ENCODE data around the gene C3orf18. TPM values are rescaled to one million over a fixed set of nuclear protein-coding genes. Genes with fewer than 3 reads are reported as not detected.

The C3orf18 gene
- total RNA-seq: 4.7 and 5.6 TPM in 2 replicates
- polyA plus RNA-seq: 2.9 and 6.1 TPM in 2 replicates

DNA sequence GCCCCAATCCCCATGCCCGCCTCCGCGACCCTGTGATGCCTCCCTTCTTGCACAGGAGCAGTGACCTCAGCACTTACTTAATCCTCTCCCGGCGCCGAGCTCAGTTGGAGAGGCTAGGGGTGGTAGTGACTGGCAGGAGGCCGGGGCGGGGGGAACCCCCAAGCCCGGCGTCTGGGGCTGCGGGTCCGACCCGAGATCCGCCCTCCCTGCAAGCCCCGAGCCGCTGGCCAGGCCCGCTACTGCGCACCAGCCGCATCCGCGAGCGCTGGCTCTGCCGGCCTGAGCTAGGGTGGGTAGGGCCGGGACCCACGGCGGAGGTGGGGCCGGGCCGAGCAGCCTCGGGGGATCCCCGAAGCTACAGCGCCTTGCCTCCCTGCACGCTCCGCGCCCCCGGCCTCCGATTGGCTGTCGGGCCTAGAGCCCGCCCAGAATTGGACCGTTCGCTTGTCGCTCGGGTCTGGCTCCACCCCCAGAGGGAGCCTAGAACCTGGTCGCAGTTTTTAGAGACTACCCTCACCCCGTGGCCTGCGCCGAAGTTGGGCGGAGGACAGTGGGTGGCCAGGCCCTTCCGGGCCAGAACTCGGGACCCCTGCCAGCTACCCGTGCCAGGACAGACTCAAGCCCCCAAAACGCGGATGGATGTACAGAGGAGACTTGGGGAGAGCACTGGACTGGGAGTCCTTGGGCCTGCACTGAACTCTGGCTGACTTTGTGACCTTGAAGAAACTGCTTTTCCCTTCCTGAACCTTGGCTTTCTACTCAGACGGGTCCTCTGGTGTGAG is at the start of gene C3orf18:
TSS of gene C3orf18 (minus strand) at position 362 of the 782 bp plus-strand sequence. CDS start 2,048 bp downstream, outside the sequence.
- Histone ChIP-seq H3K4me3 (peak within 1 kb of the TSS; percentile 38), H3K27me3 (no peaks in the 10 kb centered on the region), H3K4me2 (peak within 1 kb of the TSS; percentile 84), H3K27ac (peak within 1 kb of the TSS; percentile 97), H3K9me2 (replicated peaks; ENCODE audit: insufficient read depth) (no peaks in the 10 kb centered on the region), H2AFZ (peak within 1 kb of the TSS; percentile 89), H3K79me2 (peaks cover 10% of the 10 kb centered on the region), H4K20me1 (ENCODE audit: insufficient read depth, poor library complexity, severe bottlenecking) (no peaks in the 10 kb centered on the region), H3K4me1 (ENCODE audit: insufficient read depth) (peaks cover 17% of the 10 kb centered on the region), H3K9me3 (ENCODE audit: low read depth) (no peaks in the 10 kb centered on the region), H3K36me3 (replicated peaks; ENCODE audit: insufficient read depth, low read depth) (no peaks in the 10 kb centered on the region)
- WGBS (ENCODE audit: low lambda C conversion rate, missing lambda C conversion rate): 6% methylated on average over 34 of the region's 53 CpGs
- peak; percentile 92 for DNase-seq (ENCODE audit: low spot score)
- TF ChIP-seq, protein P1, sequence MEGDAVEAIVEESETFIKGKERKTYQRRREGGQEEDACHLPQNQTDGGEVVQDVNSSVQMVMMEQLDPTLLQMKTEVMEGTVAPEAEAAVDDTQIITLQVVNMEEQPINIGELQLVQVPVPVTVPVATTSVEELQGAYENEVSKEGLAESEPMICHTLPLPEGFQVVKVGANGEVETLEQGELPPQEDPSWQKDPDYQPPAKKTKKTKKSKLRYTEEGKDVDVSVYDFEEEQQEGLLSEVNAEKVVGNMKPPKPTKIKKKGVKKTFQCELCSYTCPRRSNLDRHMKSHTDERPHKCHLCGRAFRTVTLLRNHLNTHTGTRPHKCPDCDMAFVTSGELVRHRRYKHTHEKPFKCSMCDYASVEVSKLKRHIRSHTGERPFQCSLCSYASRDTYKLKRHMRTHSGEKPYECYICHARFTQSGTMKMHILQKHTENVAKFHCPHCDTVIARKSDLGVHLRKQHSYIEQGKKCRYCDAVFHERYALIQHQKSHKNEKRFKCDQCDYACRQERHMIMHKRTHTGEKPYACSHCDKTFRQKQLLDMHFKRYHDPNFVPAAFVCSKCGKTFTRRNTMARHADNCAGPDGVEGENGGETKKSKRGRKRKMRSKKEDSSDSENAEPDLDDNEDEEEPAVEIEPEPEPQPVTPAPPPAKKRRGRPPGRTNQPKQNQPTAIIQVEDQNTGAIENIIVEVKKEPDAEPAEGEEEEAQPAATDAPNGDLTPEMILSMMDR (IDR thresholded peaks at IDR 0.05; ENCODE audit: poor library complexity): no peak
- TF ChIP-seq EZH2phosphoT487 (IDR thresholded peaks at IDR 0.05; ENCODE audit: low read depth, severe bottlenecking, unreplicated experiment) (no peak), EZH2 (IDR thresholded peaks at IDR 0.05; ENCODE audit: borderline replicate concordance) (no peak)

DNA sequence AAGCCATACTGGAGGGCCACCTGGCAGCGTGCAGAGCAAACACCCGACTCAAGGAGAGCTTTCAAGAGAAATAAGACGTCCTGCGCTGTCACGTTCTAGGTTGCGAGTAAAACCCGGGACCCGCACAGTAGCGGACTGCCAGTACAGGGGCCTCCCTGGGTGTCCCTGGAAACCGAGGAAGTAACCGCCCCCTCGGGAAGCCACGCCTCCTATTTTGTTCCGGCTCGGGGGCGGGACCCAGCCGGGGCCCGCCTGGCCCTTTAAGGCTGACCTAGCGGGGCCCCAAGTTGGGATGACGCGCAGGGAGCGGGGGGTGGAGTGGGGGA is 49.2 kb upstream of the C3orf18 start:
- H2AFZ ChIP-seq: peak overlapping the region; percentile 77
- peaks cover 26% of the 10 kb centered on the region for H3K4me1 ChIP-seq (ENCODE audit: insufficient read depth)
- WGBS (ENCODE audit: low lambda C conversion rate, missing lambda C conversion rate): 1% methylated on average over 21 of the region's 22 CpGs

DNA sequence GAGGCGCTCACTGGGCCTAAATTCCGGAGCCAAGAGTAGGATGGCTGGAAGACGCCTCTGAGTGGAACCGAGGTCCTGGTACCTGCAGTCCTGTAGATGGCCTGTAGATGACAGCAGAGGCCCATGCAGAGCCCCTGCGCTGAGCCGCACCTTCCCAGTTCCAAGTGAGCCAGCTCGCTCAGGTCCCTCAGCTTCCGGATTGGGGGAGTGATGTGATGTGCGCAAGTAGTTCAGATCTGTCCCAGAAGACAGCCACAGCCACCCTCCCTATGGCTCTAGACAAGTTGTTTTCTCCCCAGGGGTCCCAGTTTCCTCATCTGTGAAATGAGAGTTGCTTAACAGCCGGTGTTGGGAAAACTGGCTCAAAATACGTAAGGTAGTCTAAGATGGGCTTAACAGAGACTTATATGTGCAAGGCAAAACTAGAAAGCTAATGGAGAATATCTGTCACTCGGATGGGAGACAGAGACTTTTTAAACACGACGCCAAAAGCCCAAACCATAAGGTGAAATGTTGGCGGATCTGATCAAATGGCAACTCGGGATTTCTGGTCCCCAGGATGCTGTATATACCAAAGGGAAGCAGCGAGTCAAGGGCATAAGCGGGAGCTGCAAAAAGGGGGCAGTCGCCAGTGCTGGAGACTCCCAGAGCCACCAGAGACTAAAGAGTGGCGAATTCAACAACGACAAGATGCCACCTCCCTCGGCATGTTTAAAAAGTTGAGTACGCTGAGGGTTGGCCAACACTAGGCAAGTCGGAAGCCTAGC is 48.6 kb upstream of the C3orf18 start:
- peak overlapping the region; percentile 77 for H2AFZ ChIP-seq
- H3K27ac ChIP-seq: peak overlapping the region; percentile 69
- peaks cover 27% of the 10 kb centered on the region for H3K4me1 ChIP-seq (ENCODE audit: insufficient read depth)
- no peaks in the 10 kb centered on the region for H3K27me3 ChIP-seq
- TF ChIP-seq EZH2 (IDR thresholded peaks at IDR 0.05; ENCODE audit: borderline replicate concordance): no peak
- TF ChIP-seq, protein P1 (IDR thresholded peaks at IDR 0.05; ENCODE audit: poor library complexity): peak; percentile 98
- no peaks in the 10 kb centered on the region for H3K36me3 ChIP-seq (replicated peaks; ENCODE audit: insufficient read depth, low read depth)
- H3K9me3 ChIP-seq (ENCODE audit: low read depth): no peaks in the 10 kb centered on the region
- peaks cover 36% of the 10 kb centered on the region for H3K79me2 ChIP-seq
- H4K20me1 ChIP-seq (ENCODE audit: insufficient read depth, poor library complexity, severe bottlenecking): no peaks in the 10 kb centered on the region
- WGBS (ENCODE audit: low lambda C conversion rate, missing lambda C conversion rate): 4% methylated on average over 24 of the region's 24 CpGs
- H3K4me3 ChIP-seq: peak overlapping the region; percentile 59
- DNase-seq (ENCODE audit: low spot score): peak; percentile 95
- no peaks in the 10 kb centered on the region for H3K9me2 ChIP-seq (replicated peaks; ENCODE audit: insufficient read depth)
- peak overlapping the region; percentile 93 for H3K4me2 ChIP-seq

More for the DNA sequence above, 49.2 kb upstream of the C3orf18 start:
- no peak for TF ChIP-seq EZH2phosphoT487 (IDR thresholded peaks at IDR 0.05; ENCODE audit: low read depth, severe bottlenecking, unreplicated experiment)
- TF ChIP-seq, protein P1 (IDR thresholded peaks at IDR 0.05; ENCODE audit: poor library complexity): no peak
- TF ChIP-seq EZH2 (IDR thresholded peaks at IDR 0.05; ENCODE audit: borderline replicate concordance): no peak
- Histone ChIP-seq H3K4me3 (peak overlapping the region; percentile 59), H4K20me1 (ENCODE audit: insufficient read depth, poor library complexity, severe bottlenecking) (no peaks in the 10 kb centered on the region), H3K9me3 (ENCODE audit: low read depth) (no peaks in the 10 kb centered on the region), H3K9me2 (replicated peaks; ENCODE audit: insufficient read depth) (no peaks in the 10 kb centered on the region), H3K27me3 (no peaks in the 10 kb centered on the region), H3K4me2 (peak overlapping the region; percentile 93), H3K79me2 (peaks cover 35% of the 10 kb centered on the region), H3K27ac (peak overlapping the region; percentile 69), H3K36me3 (replicated peaks; ENCODE audit: insufficient read depth, low read depth) (no peaks in the 10 kb centered on the region)
- peak; percentile 97 for DNase-seq (ENCODE audit: low spot score)
